Transverse colon (tissue), 4 donors: ENCODE results near the gene LARGE1.

Source experiments
- EP300 ChIP-seq: sonication (generic); formaldehyde crosslinking; IDR thresholded peaks from one replicate; pipeline ENCODE4 v1.6.1; 2017; ENCODE audit warnings: antibody characterized with exemption, low read depth
- POLR2A ChIP-seq: fragments of 450-650 bp; IDR thresholded peaks from one replicate; pipeline ENCODE4 v1.6.1; 2016; ENCODE audit warnings: antibody characterized with exemption, mild to moderate bottlenecking, moderate library complexity
- POLR2AphosphoS5 ChIP-seq, 3 donors: sonication (generic); formaldehyde crosslinking; IDR thresholded peaks; one replicate each; pipeline ENCODE4 v1.6.1; 2016; ENCODE audit warnings: antibody characterized with exemption in 3 of 3
- TF ChIP-seq, protein P1 (sequence below), 5 experiments: fragments of 200-600 bp in 3 of 5; fragments of 450-650 bp in 2 of 5; sonication (generic) in 3 of 5; IDR thresholded peaks; 1 replicate in 2 of 5; 2 replicates in 3 of 5; pipeline ENCODE4 v1.5.1; 2016 to 2017; ENCODE audit warnings: antibody characterized with exemption in 5 of 5, inconsistent platforms in 3 of 5, mild to moderate bottlenecking in 2 of 5, moderate library complexity in 1 of 5

DNA sequence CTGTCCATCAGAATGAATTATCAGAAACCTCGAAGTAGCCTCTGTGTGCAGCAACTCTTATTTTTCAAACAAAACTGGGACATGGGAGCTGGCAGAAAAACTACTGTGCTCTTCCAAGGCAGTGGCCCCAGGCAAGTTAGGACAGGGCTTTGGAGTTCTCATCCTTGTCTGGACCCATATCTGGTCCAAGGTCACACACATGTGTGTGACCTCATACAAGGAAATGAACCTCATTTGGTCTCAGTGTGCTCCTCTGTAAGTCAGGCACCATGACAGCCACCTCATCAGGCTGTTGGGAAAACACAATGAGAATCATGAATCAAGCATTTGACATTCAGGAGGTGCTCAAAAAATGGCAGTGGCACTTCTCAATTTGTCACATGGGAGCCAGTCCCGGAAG is 25.8 kb downstream of the LARGE1 start:
- TF ChIP-seq EP300 = no peak
- TF ChIP-seq, protein P1, sequence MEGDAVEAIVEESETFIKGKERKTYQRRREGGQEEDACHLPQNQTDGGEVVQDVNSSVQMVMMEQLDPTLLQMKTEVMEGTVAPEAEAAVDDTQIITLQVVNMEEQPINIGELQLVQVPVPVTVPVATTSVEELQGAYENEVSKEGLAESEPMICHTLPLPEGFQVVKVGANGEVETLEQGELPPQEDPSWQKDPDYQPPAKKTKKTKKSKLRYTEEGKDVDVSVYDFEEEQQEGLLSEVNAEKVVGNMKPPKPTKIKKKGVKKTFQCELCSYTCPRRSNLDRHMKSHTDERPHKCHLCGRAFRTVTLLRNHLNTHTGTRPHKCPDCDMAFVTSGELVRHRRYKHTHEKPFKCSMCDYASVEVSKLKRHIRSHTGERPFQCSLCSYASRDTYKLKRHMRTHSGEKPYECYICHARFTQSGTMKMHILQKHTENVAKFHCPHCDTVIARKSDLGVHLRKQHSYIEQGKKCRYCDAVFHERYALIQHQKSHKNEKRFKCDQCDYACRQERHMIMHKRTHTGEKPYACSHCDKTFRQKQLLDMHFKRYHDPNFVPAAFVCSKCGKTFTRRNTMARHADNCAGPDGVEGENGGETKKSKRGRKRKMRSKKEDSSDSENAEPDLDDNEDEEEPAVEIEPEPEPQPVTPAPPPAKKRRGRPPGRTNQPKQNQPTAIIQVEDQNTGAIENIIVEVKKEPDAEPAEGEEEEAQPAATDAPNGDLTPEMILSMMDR (IDR thresholded peaks at IDR 0.05) = no peak
- no peak for TF ChIP-seq POLR2AphosphoS5 (IDR thresholded peaks at IDR 0.05)
- TF ChIP-seq POLR2A = no peak
